Measurements from ENCODE around the gene USP40. TPM values are rescaled to one million over a fixed set of nuclear protein-coding genes. Genes with fewer than 3 reads are reported as not detected.

The USP40 gene
- total RNA-seq, 1 experiment from 2014 or later, result 34.9 TPM

- TF ChIP-seq ZBTB33 (IDR thresholded peaks at IDR 0.05; ENCODE audit: extremely low read depth, insufficient replicate concordance, low read length) (no peak), CBX3 (IDR thresholded peaks at IDR 0.05; ENCODE audit: low read depth) (no peak)
Measured at GRCh38 chr2:233466991-233467603, 99.5 kb downstream of the USP40 start (continued).

- Histone ChIP-seq H2AFZ (ENCODE audit: low read depth, low read length, poor library complexity, severe bottlenecking) (no peak overlapping the region), H3K27me3 (ENCODE audit: insufficient read depth, low read length) (no peaks in the 10 kb centered on the region), H3K4me2 (ENCODE audit: low read length) (no peak overlapping the region), H4K20me1 (ENCODE audit: insufficient read depth) (no peaks in the 10 kb centered on the region), H3K9me3 (ENCODE audit: control insufficient read depth in 1 of 2, insufficient read depth in 1 of 2, low read depth in 1 of 2, low read length in 2 of 2) (no peaks in the 10 kb centered on the region), H3K4me3 (replicated peaks in 1 of 2; ENCODE audit: low read depth in 1 of 2, low read length in 2 of 2) (no peak overlapping the region), H3K79me2 (ENCODE audit: insufficient read depth, low read length) (no peaks in the 10 kb centered on the region), H3K36me3 (ENCODE audit: control insufficient read depth in 1 of 2, insufficient read depth in 2 of 2, low read length in 2 of 2) (peaks cover 16 to 23% of the 10 kb centered on the region in 2 experiments), H3K4me1 (ENCODE audit: control insufficient read depth in 1 of 2, insufficient read depth in 2 of 2, low read length in 2 of 2) (no peaks in the 10 kb centered on the region), H3K9ac (ENCODE audit: low read length) (no peak overlapping the region), H3K9me2 (ENCODE audit: insufficient read depth) (no peaks in the 10 kb centered on the region), H3K27ac (ENCODE audit: low read depth, low read length) (no peak overlapping the region)
- ChIA-PET POLR2A (no interaction called here), RAD21 (ENCODE audit: low non-redundant PET in 1 of 2, low total read pairs in 2 of 2, uncharacterized antibody in 2 of 2, unreplicated experiment in 2 of 2) (no interaction called here), CTCF (no interaction called here)
- DNase-seq (ENCODE audit: low read depth, low spot score), result no peak
- no peak for ATAC-seq
- TF ChIP-seq JUND (IDR thresholded peaks at IDR 0.05) (no peak), REST (IDR thresholded peaks at IDR 0.05; ENCODE audit: low read depth) (no peak), ELF1 (IDR thresholded peaks at IDR 0.05; ENCODE audit: borderline replicate concordance, low read depth) (no peak), MAX (IDR thresholded peaks at IDR 0.05) (no peak), SP1 (IDR thresholded peaks at IDR 0.05; ENCODE audit: low read depth) (no peak), ZBTB33 (IDR thresholded peaks at IDR 0.05; ENCODE audit: extremely low read depth, insufficient replicate concordance, low read length) (no peak), ZNF274 (IDR thresholded peaks at IDR 0.05; ENCODE audit: low read depth, low read length) (no peak), SRF (IDR thresholded peaks at IDR 0.05; ENCODE audit: low read depth) (no peak)
- BruUV-seq (replicated peaks), result no TSS peak
- intact Hi-C loops (cut with micrococcal nuclease), result no loop called here
Measured at GRCh38 chr2:233464531-233465240, 101.9 kb downstream of the USP40 start.

Measured in HCT116 (cell line).